Panc1 (cell line): ENCODE results near the gene CDKAL1. TPM values are rescaled to one million over a fixed set of nuclear protein-coding genes. Genes with fewer than 3 reads are reported as not detected.

ENCODE experiments used
- ATAC-seq: fragments of 200-7000 bp; cut with Tn5 transposase; 2 replicates; pipeline ENCODE4 v1.9.1; 2020; ENCODE audit warnings: mild to moderate bottlenecking, moderate library complexity
- BruUV-seq: library from RNA; stranded (reverse); fragments of 400-500 nt; replicated peaks from 2 replicates; lab custom pipeline; 2021; lab: Mats Ljungman, UMichigan
- CTCF ChIA-PET: fragments of 300-600 bp; sonication (Branson Sonifier 250); formaldehyde crosslinking; loops from one replicate; lab custom pipeline; 2022; ENCODE audit warnings: antibody characterized with exemption; lab: Charles Lee
- POLR2A ChIA-PET: fragments of 300-600 bp; sonication (Branson Sonifier 250); formaldehyde crosslinking; loops from one replicate; lab custom pipeline; 2022; ENCODE audit warnings: antibody characterized with exemption; lab: Charles Lee
- DNase-seq: peaks from one replicate; pipeline ENCODE4 v3.0.0-alpha.2; 2010; ENCODE audit warnings: low read depth, low spot score
- H3K27ac ChIP-seq: 2 replicates; pipeline ENCODE4 v1.5.1; 2011; ENCODE audit warnings: mild to moderate bottlenecking, low read length, inconsistent platforms
- H3K27me3 ChIP-seq: fragments of 200-500 bp; sonication (Bioruptor generic); 2 replicates; pipeline ENCODE4 v1.6.0; 2014; ENCODE audit warnings: low read length, inconsistent platforms; ENCODE audit not compliant: control insufficient read depth, insufficient read depth
- H3K36me3 ChIP-seq: fragments of 200-500 bp; sonication (Bioruptor generic); 2 replicates; pipeline ENCODE4 v1.5.1; 2014; ENCODE audit warnings: inconsistent platforms, mild to moderate bottlenecking, low read length, moderate library complexity; ENCODE audit not compliant: control insufficient read depth, insufficient read depth
- H3K4me1 ChIP-seq: 2 replicates; pipeline ENCODE4 v1.5.1; 2011; ENCODE audit warnings: inconsistent platforms, mild to moderate bottlenecking, low read length, moderate library complexity; ENCODE audit not compliant: control insufficient read depth, insufficient read depth
- H3K4me3 ChIP-seq, 2 experiments: 2 replicates each; pipeline ENCODE4 v1.5.1; 2011 to 2012; ENCODE audit warnings: low read depth in 2 of 2, low read length in 2 of 2, mild to moderate bottlenecking in 2 of 2, inconsistent platforms in 1 of 2, moderate library complexity in 1 of 2
- H3K9me3 ChIP-seq: fragments of 200-500 bp; sonication (Bioruptor generic); 2 replicates; pipeline ENCODE4 v1.5.1; 2014; ENCODE audit warnings: low read depth, mild to moderate bottlenecking, inconsistent platforms, low read length, moderate library complexity; ENCODE audit not compliant: control insufficient read depth, insufficient read depth
- POLR2AphosphoS5 ChIP-seq: IDR thresholded peaks from 2 replicates; pipeline ENCODE4 v1.6.1; 2012; ENCODE audit warnings: mild to moderate bottlenecking, low read depth, low read length, moderate library complexity
- SIN3A ChIP-seq: IDR thresholded peaks from 2 replicates; pipeline ENCODE4 v1.6.1; 2012; ENCODE audit warnings: low read depth, mild to moderate bottlenecking, low read length, moderate library complexity, borderline replicate concordance; ENCODE audit not compliant: insufficient read depth
- TCF7L2 ChIP-seq: IDR thresholded peaks from 2 replicates; pipeline ENCODE4 v1.6.1; 2011; ENCODE audit warnings: mild to moderate bottlenecking, low read depth, low read length, inconsistent platforms
- in situ Hi-C: cut with HindIII; loops from 2 replicates; pipeline ENCODE4 v1.10.0; 2016; ENCODE audit warnings: low sequenced_read_pairs, low pct_unique_long_range_greater_than_20kb
- intact Hi-C: fragments of 100-400 bp; cut with micrococcal nuclease; formaldehyde crosslinking; loops from one replicate; pipeline ENCODE4 v1.10.0; 2022; ENCODE audit not compliant: unreplicated experiment
- total RNA-seq: library from RNA; stranded (reverse); gene quantifications from one replicate; pipeline ENCODE4 v1.2.1, GENCODE V29; 2021; ENCODE audit not compliant: unreplicated experiment
- TF ChIP-seq, protein P1 (sequence below): fragments of 450-650 bp; IDR thresholded peaks from 2 replicates; pipeline ENCODE4 v1.5.1; 2017; ENCODE audit warnings: mild to moderate bottlenecking
- TF ChIP-seq, protein P2 (sequence below), 2 experiments: IDR thresholded peaks; 2 replicates each; pipeline ENCODE4 v1.6.1; 2011 to 2012; ENCODE audit warnings: low read depth in 2 of 2, control low read depth in 1 of 2, low read length in 1 of 2, mild to moderate bottlenecking in 1 of 2, moderate library complexity in 1 of 2; ENCODE audit not compliant: insufficient read depth in 1 of 2

The CDKAL1 gene
- total RNA-seq, 1 experiment from 2014 or later = 14.5 TPM

DNA sequence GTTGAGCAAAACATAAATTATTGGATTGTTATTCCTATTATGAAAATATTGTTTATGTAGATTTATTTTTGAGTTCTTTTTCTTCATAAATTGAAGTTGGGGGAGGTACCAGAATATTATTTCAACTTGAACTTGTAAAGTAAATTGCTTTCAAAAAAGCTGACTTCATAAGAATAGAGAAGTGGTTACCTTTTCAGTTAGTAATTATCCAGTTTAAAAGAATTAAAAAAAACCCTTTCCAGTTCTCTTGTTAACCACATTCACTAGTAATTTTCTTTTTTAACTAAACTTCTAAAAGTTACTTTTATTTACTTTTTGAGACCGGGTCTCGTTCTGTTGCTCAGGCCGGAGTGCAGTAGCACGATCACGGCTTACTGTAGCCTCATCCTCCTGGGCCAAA lies 124.3 kb downstream of the CDKAL1 start:
- Histone ChIP-seq H3K36me3 (no peaks in the 10 kb centered on the region), H3K4me3 (no peak overlapping the region), H3K4me1 (no peaks in the 10 kb centered on the region; the same call in 1 of the 2 replicates), H3K27me3 (no peaks in the 10 kb centered on the region), H3K9me3 (no peaks in the 10 kb centered on the region), H3K27ac (no peak overlapping the region)
- ChIA-PET POLR2A (no interaction called here), CTCF (no interaction called here)
- DNase-seq (no peak), ATAC-seq (no peak)
- in situ Hi-C loops (no loop called here), intact Hi-C loops (no loop called here)
- no TSS peak for BruUV-seq
- no peak for TF ChIP-seq SIN3A
- no peak for TF ChIP-seq TCF7L2
- TF ChIP-seq, protein P1, sequence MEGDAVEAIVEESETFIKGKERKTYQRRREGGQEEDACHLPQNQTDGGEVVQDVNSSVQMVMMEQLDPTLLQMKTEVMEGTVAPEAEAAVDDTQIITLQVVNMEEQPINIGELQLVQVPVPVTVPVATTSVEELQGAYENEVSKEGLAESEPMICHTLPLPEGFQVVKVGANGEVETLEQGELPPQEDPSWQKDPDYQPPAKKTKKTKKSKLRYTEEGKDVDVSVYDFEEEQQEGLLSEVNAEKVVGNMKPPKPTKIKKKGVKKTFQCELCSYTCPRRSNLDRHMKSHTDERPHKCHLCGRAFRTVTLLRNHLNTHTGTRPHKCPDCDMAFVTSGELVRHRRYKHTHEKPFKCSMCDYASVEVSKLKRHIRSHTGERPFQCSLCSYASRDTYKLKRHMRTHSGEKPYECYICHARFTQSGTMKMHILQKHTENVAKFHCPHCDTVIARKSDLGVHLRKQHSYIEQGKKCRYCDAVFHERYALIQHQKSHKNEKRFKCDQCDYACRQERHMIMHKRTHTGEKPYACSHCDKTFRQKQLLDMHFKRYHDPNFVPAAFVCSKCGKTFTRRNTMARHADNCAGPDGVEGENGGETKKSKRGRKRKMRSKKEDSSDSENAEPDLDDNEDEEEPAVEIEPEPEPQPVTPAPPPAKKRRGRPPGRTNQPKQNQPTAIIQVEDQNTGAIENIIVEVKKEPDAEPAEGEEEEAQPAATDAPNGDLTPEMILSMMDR = no peak
- TF ChIP-seq, protein P2, sequence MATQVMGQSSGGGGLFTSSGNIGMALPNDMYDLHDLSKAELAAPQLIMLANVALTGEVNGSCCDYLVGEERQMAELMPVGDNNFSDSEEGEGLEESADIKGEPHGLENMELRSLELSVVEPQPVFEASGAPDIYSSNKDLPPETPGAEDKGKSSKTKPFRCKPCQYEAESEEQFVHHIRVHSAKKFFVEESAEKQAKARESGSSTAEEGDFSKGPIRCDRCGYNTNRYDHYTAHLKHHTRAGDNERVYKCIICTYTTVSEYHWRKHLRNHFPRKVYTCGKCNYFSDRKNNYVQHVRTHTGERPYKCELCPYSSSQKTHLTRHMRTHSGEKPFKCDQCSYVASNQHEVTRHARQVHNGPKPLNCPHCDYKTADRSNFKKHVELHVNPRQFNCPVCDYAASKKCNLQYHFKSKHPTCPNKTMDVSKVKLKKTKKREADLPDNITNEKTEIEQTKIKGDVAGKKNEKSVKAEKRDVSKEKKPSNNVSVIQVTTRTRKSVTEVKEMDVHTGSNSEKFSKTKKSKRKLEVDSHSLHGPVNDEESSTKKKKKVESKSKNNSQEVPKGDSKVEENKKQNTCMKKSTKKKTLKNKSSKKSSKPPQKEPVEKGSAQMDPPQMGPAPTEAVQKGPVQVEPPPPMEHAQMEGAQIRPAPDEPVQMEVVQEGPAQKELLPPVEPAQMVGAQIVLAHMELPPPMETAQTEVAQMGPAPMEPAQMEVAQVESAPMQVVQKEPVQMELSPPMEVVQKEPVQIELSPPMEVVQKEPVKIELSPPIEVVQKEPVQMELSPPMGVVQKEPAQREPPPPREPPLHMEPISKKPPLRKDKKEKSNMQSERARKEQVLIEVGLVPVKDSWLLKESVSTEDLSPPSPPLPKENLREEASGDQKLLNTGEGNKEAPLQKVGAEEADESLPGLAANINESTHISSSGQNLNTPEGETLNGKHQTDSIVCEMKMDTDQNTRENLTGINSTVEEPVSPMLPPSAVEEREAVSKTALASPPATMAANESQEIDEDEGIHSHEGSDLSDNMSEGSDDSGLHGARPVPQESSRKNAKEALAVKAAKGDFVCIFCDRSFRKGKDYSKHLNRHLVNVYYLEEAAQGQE (IDR thresholded peaks at IDR 0.05; ENCODE audit: insufficient read depth in 1 of 2, low read depth in 2 of 2, low read length in 1 of 2) = no peak
- no peak for TF ChIP-seq POLR2AphosphoS5

DNA sequence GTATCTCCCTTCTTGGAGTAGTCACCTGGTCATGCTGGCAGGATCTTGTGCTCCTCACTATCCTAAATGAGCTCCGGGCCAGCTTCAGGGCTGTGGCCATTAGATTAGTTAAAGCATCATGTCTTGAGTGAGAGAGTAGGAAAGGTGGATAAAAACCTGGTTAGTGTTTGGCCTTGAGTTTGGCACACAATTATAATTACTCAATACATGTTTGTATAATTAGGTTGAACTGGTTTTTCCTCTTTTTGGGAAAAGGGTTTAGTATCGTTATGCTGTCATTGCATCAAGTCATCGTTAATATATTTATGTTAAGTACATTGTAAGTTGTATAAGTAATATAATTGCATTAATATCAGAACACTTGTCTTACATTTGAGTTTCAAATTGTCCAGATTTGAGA lies 126.3 kb downstream of the CDKAL1 start:
- CTCF ChIA-PET = no interaction called here
- no peak overlapping the region for H3K27ac ChIP-seq
- H3K4me1 ChIP-seq = no peaks in the 10 kb centered on the region; the same call in 1 of the 2 replicates
- ATAC-seq (no peak), DNase-seq (no peak)
- no peaks in the 10 kb centered on the region for H3K36me3 ChIP-seq
- POLR2A ChIA-PET = no interaction called here
- intact Hi-C loops (no loop called here), in situ Hi-C loops (no loop called here)
- no peaks in the 10 kb centered on the region for H3K9me3 ChIP-seq
- no peaks in the 10 kb centered on the region for H3K27me3 ChIP-seq
- BruUV-seq = no TSS peak
- no peak for TF ChIP-seq POLR2AphosphoS5
- TF ChIP-seq, protein P2 (IDR thresholded peaks at IDR 0.05; ENCODE audit: insufficient read depth in 1 of 2, low read depth in 2 of 2, low read length in 1 of 2) = no peak
- TF ChIP-seq SIN3A = no peak
- TF ChIP-seq, protein P1 = no peak
- no peak for TF ChIP-seq TCF7L2
- H3K4me3 ChIP-seq = no peak overlapping the region
